ENCODE data around the gene KRTAP4-5.
"Not testable (repeated sequence)": the region's sequence is repeated elsewhere in the genome, so short reads cannot be mapped to it uniquely, and the experiment has no call there.

Gene KRTAP4-5

GRCh38 chr17:41105347-41105746 is 44.3 kb downstream of the KRTAP4-5 start, which contains the start of gene KRTAP4-9:
KRTAP4-9 (plus strand) TSS chr17:41105389; CDS start chr17:41105389, 0 bp downstream.
- DNase-seq = not testable (repeated sequence)

GRCh38 chr17:41104386-41105038 is 45.1 kb downstream of the KRTAP4-5 start:
- DNase-seq = not testable (repeated sequence)

GRCh38 chr17:41103896-41104295 is 45.7 kb downstream of the KRTAP4-5 start:
- DNase-seq = no peak

- DNase-seq = no peak
Observed at GRCh38 chr17:41101586-41102259, 47.9 kb downstream of the KRTAP4-5 start, which contains the start of gene KRTAP4-16. KRTAP4-16 (minus strand) TSS chr17:41102209; CDS start chr17:41102209, 0 bp downstream.

- not testable (repeated sequence) for DNase-seq
Observed at GRCh38 chr17:41099682-41100480, 49.7 kb downstream of the KRTAP4-5 start.

Measured in CD4-positive, alpha-beta T cell treated with Interleukin-6 for 4 hours (primary cell).